Kidney tubule cell (primary cell): ENCODE measurements around the gene ZNF860.
"Not testable (repeated sequence)": the region's sequence is repeated elsewhere in the genome, so short reads cannot be mapped to it uniquely, and the experiment has no call there.

Source experiments
- DNase-seq: peaks from one replicate; pipeline ENCODE4 v3.0.0-alpha.2; 2018; ENCODE audit warnings: low spot score

Gene ZNF860

GRCh38 chr3:31960793-31961431 is 20.6 kb upstream of the ZNF860 start:
- peak; percentile 85 for DNase-seq

- DNase-seq, result peak; percentile 44
These were observed 18.7 kb upstream of the ZNF860 start for GRCh38 chr3:31962801-31963205.

DNA sequence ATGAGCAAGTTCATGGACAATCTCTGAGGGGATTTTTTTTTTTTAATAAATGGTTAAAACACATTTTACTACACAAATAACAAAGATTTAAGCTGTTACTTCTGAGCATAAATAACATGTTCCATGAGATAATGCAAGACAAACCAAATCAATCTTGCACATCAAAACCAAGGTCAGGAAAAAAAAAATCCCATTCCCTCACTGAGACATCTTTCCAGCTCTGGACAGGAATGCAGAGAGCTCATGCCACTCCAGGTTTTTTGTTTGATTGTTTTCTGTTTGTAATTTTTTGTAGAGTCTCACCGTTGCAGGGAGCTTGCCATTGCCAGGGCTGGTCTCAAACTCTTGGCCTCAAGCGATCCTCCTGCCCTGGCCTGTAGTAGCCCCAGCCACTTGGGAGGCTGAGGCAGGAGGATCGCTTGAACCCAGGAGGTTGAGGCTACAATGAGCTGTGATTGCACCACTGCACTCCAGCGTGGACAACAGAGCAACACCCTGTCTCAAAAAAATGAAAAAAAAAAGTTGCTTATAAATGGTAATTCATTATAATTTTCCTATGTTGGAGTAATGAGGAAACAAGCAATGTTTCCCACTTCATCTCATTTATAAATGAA is 14.5 kb upstream of the ZNF860 start:
- no peak for DNase-seq

GRCh38 chr3:31967592-31967991 is 14.0 kb upstream of the ZNF860 start:
- DNase-seq, result no peak

DNA sequence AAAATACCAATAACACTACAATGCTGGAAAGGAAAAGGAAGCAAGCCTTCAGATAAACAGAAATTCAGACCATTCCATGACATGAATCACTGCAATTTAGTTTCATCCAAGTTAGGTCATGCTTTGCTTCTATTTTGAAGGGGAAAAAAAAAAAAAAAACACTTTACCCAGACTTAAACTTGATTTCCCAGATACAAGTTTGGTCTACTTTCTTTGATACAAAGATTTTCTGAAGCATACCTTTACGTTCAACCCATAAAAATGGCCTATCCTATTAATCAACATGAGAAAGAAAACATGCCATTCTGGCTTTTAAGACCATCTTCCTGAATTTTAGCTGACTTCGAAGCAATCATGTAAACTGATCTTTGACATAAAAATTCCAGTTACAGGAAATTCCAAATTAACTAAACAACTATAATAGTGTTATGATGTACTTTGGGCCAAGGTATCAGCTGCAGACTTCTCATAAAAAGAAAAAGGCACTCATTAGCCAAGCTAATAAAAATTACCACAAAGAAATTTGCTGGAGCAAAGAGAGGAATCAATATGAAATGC is 13.1 kb upstream of the ZNF860 start:
- peak; percentile 82 for DNase-seq

DNA sequence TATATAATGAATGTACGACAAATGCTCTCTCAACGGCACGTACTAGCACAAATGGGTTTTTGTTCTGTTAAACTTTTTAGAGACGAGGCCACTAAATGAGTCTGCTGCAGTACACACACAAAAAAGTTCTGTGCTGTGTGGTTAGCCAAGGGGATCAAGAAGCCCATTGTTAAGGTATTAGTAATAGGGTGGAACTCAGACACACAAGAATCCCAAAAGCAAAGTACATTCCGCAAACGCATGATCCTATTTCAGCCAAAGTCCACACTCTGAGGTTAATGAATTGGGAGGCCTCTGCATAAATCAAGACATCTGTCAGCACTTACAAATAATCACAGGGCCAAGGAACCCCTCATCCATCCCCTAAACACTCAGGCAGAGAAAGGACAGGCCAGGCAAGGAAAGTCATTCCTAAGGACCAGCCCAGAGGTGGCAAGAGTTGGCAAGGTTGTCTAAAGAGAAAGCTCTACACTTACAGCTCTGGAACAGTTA is 12.6 kb upstream of the ZNF860 start:
- peak; percentile 100 for DNase-seq

DNA sequence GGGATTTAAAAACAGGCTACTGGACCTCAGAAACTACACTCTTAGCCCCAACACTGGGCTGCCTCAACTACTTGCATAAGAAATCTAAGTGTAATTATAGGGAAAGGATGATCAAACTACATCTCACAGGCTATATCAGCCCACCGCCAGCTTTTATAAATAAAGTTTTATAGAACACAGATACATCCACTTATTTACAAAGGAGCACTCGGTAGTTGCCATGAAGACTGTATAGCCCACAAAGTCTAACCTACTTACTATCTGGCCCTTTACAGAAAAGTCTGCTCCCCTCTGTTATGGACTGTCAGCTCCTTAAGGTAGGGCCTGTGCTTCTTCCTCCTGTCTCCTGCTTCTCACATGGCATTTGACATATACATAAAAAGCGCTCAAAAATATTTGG is 9.9 kb upstream of the ZNF860 start:
- DNase-seq, result no peak

DNA sequence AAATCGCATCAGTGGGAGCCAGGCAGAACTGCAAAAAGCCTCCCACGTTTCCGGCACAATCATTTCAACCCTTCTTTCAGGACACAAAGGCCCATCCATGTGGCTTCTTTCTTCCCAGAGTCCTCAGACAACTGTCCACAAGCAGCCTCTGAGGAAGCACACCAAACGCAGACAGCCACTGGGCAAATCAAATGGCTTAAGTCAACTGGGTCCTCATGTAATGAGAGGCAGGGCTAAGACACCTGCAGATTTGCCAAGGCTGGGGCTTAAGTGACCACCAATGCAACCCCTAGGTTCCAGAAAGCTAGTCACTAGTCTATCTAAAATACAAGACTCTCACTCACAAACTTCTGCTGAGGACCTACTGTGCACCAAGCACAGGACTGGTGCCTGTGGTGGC is 8.5 kb upstream of the ZNF860 start:
- DNase-seq, result no peak

DNA sequence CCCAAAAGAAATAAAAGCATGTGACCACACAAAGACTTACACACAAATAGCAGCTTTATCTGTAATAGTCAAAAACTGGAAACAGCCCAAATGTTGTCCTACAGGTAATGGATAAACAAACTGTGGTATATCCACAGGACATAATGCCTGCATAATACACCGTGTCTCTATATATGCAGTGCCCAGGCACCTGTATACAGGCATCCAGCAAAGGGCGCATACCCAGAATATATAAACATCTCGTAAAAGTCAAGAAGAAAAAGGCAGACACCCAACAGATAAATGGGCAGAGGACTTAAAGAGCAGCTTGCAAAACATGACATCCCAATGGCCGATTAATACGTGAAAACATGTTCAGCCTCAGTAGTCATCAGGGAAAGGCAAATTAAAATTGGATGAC is 7.7 kb upstream of the ZNF860 start:
- no peak for DNase-seq

DNA sequence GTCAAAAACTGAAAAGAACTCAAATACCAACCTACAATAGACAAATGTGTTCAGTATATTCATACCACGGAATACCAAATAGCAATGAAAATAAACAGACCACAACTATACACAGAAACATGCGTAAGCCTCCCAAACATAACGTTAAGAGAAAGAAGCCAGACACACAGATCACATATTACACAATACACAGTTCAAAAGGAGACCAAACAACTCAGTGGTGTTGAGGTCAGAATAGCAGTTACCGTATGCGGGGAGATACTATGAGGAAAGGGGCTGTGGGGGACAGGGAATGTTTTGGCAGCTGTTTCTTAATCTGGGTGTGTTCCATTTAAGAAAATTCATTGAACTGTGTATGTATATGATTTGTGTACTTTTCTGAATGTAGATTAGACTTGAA is 7.1 kb upstream of the ZNF860 start:
- no peak for DNase-seq

GRCh38 chr3:31974964-31975363 is 6.6 kb upstream of the ZNF860 start:
- no peak for DNase-seq

GRCh38 chr3:31976302-31976701 is 5.2 kb upstream of the ZNF860 start:
- DNase-seq, result no peak

- DNase-seq, result no peak
These were observed 3.8 kb upstream of the ZNF860 start for GRCh38 chr3:31977736-31978135.

DNA sequence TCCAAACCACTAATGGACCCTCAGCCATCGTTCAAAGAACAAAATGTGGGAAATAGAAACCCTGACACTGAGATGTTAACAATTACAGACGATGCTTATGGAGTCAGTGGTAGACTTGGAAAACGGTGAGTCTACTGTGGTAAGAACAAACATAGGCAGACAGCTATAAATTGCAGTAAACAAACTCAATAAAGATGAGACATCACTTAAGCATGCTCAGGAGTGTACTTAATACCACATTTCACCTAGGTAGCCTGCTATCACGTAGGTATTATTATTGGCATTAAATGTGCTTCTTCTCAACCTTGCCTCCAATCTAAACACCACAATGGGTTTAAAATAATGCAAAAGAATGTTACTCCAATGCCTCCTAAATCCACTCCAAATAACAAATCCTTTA is 3.0 kb upstream of the ZNF860 start:
- DNase-seq, result no peak

GRCh38 chr3:31979001-31979697 is 2.4 kb upstream of the ZNF860 start:
- no peak for DNase-seq

DNA sequence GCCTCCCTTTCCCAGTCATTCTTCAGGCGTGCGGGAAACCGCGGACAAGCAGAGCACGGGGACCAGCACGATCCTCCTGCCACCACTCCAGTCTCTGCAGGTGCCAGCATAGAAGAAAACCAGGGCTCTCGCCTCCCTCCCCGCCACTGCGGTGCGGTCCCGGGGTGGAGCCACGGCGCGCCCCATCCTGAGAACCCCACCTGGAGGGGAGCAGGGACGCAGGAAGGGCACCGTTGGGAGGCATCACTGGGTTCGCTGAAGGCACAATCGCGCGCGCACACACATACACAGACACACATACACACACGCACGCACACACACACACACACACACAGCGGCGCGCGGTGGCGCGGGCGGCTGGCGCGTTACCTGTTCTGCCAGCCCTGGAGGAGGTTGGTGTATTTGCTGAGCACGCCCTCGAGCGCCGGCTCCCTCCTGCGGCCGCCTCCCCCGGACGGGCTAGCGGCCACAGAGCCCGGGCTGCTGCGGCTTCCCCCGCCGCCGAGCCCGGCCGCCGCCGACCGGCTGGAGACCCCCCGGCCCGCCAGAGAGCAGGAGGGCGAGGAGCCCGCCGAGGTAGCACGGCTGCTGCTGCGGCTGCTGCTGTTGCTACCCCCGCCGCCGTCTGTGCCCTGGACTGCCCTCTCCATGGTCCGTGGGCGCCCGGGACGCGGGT is 882 bp upstream of the ZNF860 start:
- DNase-seq, result peak; percentile 86

GRCh38 chr3:31984321-31984720 is 2.8 kb downstream of the ZNF860 start:
- no peak for DNase-seq

GRCh38 chr3:31985831-31986230 is 4.3 kb downstream of the ZNF860 start:
- DNase-seq, result no peak

- DNase-seq, result no peak
These were observed 6.7 kb downstream of the ZNF860 start for GRCh38 chr3:31988271-31988670.

DNA sequence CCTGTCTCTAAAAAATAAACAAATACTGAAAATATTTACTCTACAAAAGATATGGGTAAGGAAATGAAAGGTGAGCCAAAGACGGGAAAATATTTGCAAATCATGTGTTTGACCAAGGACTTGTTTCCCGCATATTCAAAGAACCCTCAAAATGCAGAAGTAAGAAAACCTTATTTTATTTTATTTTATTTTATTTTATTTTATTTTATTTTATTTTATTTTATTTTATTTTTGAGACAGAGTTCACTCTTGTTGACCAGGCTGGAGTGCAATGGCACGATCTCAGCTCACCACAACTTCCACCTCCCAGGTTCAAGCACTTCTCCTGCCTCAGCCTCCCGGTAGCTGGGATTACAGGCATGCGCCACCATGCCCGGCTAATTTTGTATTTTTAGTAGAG is 11.4 kb downstream of the ZNF860 start:
- not testable (repeated sequence) for DNase-seq

DNA sequence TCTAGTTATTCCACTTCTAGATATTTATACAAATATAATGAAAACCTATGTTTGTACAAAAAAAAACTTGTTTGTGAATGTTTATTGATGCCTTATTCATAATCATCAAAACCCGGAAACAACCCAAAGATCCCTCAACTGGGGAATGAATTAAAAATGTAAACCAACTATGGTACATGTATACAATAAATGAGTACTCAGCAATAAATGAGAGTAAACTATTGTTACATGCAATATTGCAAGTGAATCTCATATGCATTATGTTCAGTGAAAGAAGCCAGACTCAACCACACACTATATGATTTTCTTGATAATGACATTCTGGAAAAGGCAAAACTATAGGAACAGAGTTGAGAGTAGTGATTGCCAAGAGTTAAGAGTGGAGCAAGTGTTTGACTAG is 12.3 kb downstream of the ZNF860 start:
- no peak for DNase-seq

- DNase-seq, result not testable (repeated sequence)
These were observed 13.5 kb downstream of the ZNF860 start for GRCh38 chr3:31995026-31995425.

GRCh38 chr3:31996195-31996594 is 14.6 kb downstream of the ZNF860 start:
- no peak for DNase-seq
